AG09309 (cell line): ENCODE measurements around the gene RNF151.

Experiments
- DNase-seq: peaks from one replicate; pipeline ENCODE4 v3.0.0-alpha.2; 2010; ENCODE audit warnings: low read depth
- H3K4me3 ChIP-seq: 2 replicates; pipeline ENCODE4 v1.5.1; 2011; ENCODE audit warnings: mild to moderate bottlenecking, low read depth, low read length, moderate library complexity; ENCODE audit not compliant: control insufficient read depth
- CTCF ChIP-seq: IDR thresholded peaks from 2 replicates; pipeline ENCODE4 v1.5.1; 2011; ENCODE audit warnings: mild to moderate bottlenecking, low read depth, low read length, inconsistent platforms; ENCODE audit not compliant: insufficient read depth, control insufficient read depth; ENCODE audit errors: missing control alignments

Gene RNF151

GRCh38 chr16:1998852-1999801 lies 32.5 kb downstream of the RNF151 start:
- TF ChIP-seq CTCF = no peak

DNA sequence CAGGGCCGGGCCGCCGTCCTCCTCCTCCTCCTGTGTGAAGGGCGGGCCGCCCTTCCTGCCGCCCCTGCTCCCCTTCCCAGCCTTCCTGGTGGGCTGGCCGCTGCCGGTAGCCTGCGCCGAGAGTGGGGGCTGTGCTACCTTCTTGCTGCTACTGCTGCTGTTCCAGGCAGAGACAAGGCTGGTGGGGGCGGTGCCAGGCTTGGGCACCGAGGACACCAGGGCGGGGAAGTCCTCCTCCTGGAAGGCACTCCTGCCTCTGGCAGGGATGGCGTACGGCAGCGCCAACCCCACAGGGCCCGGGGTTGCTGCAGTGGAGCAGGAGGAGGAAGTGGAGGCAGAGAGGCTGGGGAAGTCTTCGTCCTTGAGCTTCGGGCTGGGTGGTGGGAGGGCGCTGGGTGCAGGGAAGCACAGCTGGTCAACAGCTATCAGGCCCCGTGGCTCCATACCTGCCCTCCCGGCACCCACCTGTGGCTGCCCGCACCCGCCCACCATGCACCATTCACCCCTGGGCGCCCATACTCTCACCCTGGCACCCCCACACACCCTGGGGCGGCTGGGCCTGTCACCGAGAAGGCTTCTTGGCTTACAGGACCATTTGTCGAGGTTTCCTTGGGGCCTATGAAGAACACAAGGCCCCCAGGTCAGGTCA lies 33.3 kb downstream of the RNF151 start:
- H3K4me3 ChIP-seq = no peak overlapping the region
- TF ChIP-seq CTCF = no peak
- DNase-seq = no peak

More at GRCh38 chr16:1998852-1999801, 32.5 kb downstream of the RNF151 start:
- H3K4me3 ChIP-seq = no peak overlapping the region
- no peak for DNase-seq

DNA sequence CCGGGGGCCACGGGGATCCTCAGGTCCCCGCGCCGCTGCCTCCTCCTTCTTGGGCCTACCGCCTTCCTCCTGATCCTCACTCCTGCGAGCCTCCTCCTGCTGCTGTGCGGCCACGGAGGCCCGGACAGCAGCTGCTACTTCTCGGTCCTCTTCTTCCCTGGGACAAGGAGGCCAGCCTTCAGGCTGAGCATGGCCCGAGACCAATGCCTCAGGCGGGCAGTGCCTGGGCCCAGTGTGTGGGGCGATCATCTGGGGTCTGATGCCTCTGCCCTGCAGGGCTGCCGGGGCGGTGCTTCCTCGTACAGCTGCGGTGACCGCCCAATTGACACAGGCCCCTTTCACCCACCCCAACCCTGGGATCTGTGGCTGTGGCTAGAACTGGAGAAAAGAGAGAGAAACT lies 34.4 kb downstream of the RNF151 start:
- no peak overlapping the region for H3K4me3 ChIP-seq
- no peak for TF ChIP-seq CTCF
- DNase-seq = no peak

- H3K4me3 ChIP-seq = no peak overlapping the region
- no peak for TF ChIP-seq CTCF
- no peak for DNase-seq
Observed at GRCh38 chr16:2001456-2002355, 35.0 kb downstream of the RNF151 start.

GRCh38 chr16:2002406-2003230 lies 36.0 kb downstream of the RNF151 start:
- no peak for TF ChIP-seq CTCF
- DNase-seq = no peak
- no peak overlapping the region for H3K4me3 ChIP-seq
